ENCODE data around the gene DHRS9. TPM values are rescaled to one million over a fixed set of nuclear protein-coding genes. Genes with fewer than 3 reads are reported as not detected.
"Not testable (repeated sequence)": the region's sequence is repeated elsewhere in the genome, so short reads cannot be mapped to it uniquely, and the experiment has no call there.

DHRS9 gene
- total RNA-seq, 1 donor from 2014 or later: 3.1 TPM

- DNase-seq (ENCODE audit: low spot score): not testable (repeated sequence)
These were observed 64.9 kb downstream of the DHRS9 start for GRCh38 chr2:169134272-169134671.

- DNase-seq (ENCODE audit: low spot score): not testable (repeated sequence)
These were observed 67.1 kb downstream of the DHRS9 start for GRCh38 chr2:169136428-169136827.

DNA sequence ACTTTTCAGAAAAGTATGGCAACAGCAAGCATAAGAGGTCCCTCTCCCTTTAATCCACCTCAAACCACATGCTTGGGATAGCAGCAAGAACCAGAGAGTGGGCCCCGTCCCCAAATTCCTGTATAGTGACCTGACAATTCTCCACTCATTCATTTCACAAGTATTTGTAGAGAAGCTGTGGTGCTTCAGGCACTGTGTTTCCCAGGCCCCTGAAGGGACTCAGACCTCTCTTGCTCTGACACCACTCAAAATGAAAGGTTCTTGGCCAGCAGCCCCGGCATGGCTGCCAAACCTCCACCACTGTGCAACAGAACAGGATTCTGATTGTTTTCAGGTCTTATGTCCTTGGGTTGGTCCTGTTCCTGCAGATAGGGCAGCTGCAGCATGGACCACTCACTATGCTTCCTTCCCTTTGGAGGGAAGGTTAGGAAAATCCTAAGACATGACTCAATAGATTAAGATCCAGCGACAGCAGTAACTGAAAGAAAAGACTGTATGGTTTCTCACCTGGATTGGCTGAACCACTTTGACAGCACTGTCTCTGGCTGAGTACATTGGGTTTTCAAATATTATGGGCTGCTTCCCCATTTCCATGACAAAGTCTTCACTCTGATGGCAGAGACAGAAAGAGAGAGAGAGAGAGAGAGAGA lies 67.6 kb downstream of the DHRS9 start:
- DNase-seq (ENCODE audit: low spot score): no peak

GRCh38 chr2:169137924-169138323 lies 68.6 kb downstream of the DHRS9 start:
- no peak for DNase-seq (ENCODE audit: low spot score)

DNA sequence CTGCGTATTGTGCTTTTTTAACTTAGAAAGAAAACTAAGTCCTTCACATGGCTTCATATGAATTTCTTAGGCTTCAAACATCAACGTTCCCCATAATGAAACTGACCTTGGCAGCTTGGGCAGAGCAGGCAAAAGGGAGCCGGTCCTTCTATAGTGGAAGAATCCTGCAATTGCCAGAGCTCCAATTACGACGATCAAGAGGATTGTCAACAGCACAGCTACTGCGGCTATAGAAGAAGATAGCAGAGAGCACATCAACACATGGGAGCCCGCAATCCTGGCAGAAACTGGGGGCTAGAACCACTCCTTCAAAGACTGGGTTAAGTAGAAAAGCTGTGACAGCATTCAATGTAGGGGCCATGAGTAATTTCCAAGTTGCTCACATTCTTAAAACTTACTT lies 69.8 kb downstream of the DHRS9 start:
- no peak for DNase-seq (ENCODE audit: low spot score)

- no peak for DNase-seq (ENCODE audit: low spot score)
These were observed 70.8 kb downstream of the DHRS9 start for GRCh38 chr2:169139993-169140767.

GRCh38 chr2:169141713-169142352 lies 72.5 kb downstream of the DHRS9 start:
- peak; percentile 18 for DNase-seq (ENCODE audit: low spot score)

GRCh38 chr2:169143998-169144397 lies 74.6 kb downstream of the DHRS9 start:
- DNase-seq (ENCODE audit: low spot score): no peak

Other genes starting within 250 kb of the DHRS9 start
- gene SPC25, start 179.1 kb upstream of the DHRS9 start, total RNA-seq (ENCODE audit: insufficient read depth, low replicate concordance): not detected
- 0.24 TPM for gene G6PC2, start 168.3 kb upstream of the DHRS9 start, total RNA-seq (ENCODE audit: insufficient read depth, low replicate concordance)
- gene ABCB11, start 38.2 kb upstream of the DHRS9 start, total RNA-seq (ENCODE audit: insufficient read depth, low replicate concordance): 7.9 TPM